Testis (tissue), 3 donors: ENCODE measurements around the gene TEX2. TPM values are rescaled to one million over a fixed set of nuclear protein-coding genes. Genes with fewer than 3 reads are reported as not detected.

ENCODE experiments used
- DNase-seq: peaks from one replicate; pipeline ENCODE4 v3.0.0-alpha.2; 2019
- H3K27ac ChIP-seq, 2 donors: fragments of 200-600 bp; sonication (generic); one replicate each; pipeline ENCODE4 v1.5.1; 2019
- H3K27me3 ChIP-seq: fragments of 200-600 bp; sonication (generic); one replicate; pipeline ENCODE4 v1.5.1; 2019
- H3K36me3 ChIP-seq: fragments of 200-600 bp; sonication (generic); one replicate; pipeline ENCODE4 v1.5.1; 2017; ENCODE audit warnings: low read depth; ENCODE audit errors: missing control alignments
- H3K4me1 ChIP-seq: fragments of 200-600 bp; sonication (generic); one replicate; pipeline ENCODE4 v1.5.1; 2019
- H3K4me3 ChIP-seq, 2 donors: fragments of 200-600 bp; sonication (generic); one replicate each; pipeline ENCODE4 v1.5.1; 2017 to 2019
- H3K9me3 ChIP-seq: fragments of 200-600 bp; sonication (generic); one replicate; pipeline ENCODE4 v1.5.1; 2017
- POLR2A ChIP-seq: fragments of 450-650 bp; IDR thresholded peaks from one replicate; pipeline ENCODE4 v1.6.1; 2017; ENCODE audit warnings: antibody characterized with exemption, mild to moderate bottlenecking, moderate library complexity
- WGBS, 2 donors: methylation state at CpG; one replicate each; pipeline ENCODE4 v1.1.5; 2018; 5-methylcytosine and 5-hydroxymethylcytosine counted together
- intact Hi-C: fragments of 100-400 bp; cut with DNase I; formaldehyde crosslinking; loops from one replicate; pipeline ENCODE4 v1.15.1; 2023; ENCODE audit warnings: low total_unique reads
- polyA plus RNA-seq: library from polyadenylated mRNA; stranded (reverse); fragments of 350-450 nt; fragmentation: Illumina TruSeq; extraction: RNeasy Lipid Tissue Mini Kit (QIAGEN cat#74804); gene quantifications from one replicate; pipeline ENCODE4 v1.2.3, GENCODE V29; 2014; ENCODE audit warnings: low read depth, low replicate concordance; ENCODE audit not compliant: insufficient read depth
- total RNA-seq, 2 donors: library from RNA; depleted of rRNA; stranded (reverse); fragments of >200 nt; gene quantifications; one replicate each; pipeline ENCODE4 v1.2.3, GENCODE V29; 2016
- TF ChIP-seq, protein P1 (sequence below), 3 experiments: fragments of 450-650 bp in 2 of 3; fragments of 200-600 bp in 1 of 3; sonication (generic) in 1 of 3; IDR thresholded peaks; one replicate each; pipeline ENCODE4 v1.5.1; 2016 to 2019; ENCODE audit warnings: antibody characterized with exemption in 3 of 3, mild to moderate bottlenecking in 2 of 3, moderate library complexity in 1 of 3

The TEX2 gene
- total and polyA plus RNA-seq, 3 donors from 2014 or later: 66.0 to 136 (median 99.9) TPM

DNA sequence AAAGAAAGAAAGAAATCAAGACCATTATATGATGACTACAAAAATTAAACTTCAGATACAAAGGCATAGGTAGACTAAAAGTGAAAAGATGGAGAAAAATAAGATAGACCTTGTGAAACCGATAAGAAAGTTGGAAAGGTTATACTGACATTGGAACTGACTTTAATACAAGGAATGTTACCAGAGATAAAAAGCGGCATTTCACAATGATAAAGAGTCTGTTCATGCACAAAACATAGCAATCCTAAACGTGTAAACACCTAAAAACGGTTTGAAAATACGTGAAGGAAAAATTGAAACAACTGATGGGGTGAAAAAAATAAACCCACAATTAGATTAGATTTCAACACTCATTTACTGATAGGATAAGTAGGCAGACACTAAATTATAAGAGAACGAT lies 123.5 kb downstream of the TEX2 start:
- 64 to 67% methylated on average over 6 of the region's 6 CpGs for WGBS, 2 donors
- H3K4me1 ChIP-seq: no peaks in the 10 kb centered on the region
- TF ChIP-seq, protein P1, sequence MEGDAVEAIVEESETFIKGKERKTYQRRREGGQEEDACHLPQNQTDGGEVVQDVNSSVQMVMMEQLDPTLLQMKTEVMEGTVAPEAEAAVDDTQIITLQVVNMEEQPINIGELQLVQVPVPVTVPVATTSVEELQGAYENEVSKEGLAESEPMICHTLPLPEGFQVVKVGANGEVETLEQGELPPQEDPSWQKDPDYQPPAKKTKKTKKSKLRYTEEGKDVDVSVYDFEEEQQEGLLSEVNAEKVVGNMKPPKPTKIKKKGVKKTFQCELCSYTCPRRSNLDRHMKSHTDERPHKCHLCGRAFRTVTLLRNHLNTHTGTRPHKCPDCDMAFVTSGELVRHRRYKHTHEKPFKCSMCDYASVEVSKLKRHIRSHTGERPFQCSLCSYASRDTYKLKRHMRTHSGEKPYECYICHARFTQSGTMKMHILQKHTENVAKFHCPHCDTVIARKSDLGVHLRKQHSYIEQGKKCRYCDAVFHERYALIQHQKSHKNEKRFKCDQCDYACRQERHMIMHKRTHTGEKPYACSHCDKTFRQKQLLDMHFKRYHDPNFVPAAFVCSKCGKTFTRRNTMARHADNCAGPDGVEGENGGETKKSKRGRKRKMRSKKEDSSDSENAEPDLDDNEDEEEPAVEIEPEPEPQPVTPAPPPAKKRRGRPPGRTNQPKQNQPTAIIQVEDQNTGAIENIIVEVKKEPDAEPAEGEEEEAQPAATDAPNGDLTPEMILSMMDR (IDR thresholded peaks at IDR 0.05): no peak
- TF ChIP-seq POLR2A: no peak
- intact Hi-C loops: no loop called here
- no peak for DNase-seq
- H3K36me3 ChIP-seq: no peaks in the 10 kb centered on the region
- no peaks in the 10 kb centered on the region for H3K9me3 ChIP-seq
- no peaks in the 10 kb centered on the region for H3K27me3 ChIP-seq
- no peak overlapping the region for H3K4me3 ChIP-seq
- no peak overlapping the region for H3K27ac ChIP-seq

DNA sequence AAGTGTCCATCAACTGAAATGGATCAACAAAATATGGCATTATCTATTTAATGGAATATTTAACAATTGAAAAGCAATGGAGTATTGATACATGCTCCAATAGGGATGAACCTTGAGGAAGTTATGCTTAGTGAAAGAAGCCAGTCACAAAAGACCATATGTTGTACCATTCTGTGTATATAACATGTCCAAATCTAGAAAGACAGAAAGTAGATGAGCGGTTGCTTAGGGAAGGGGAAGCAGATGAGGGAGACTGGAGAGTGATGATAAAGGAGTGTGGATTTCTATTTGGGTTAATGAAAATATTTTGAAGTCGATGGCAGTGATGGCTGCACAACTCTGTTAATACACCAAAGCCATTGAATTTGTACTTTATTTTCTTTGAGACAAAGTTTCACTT lies 124.6 kb downstream of the TEX2 start:
- H3K27ac ChIP-seq: no peak overlapping the region
- H3K36me3 ChIP-seq: no peaks in the 10 kb centered on the region
- intact Hi-C loops: no loop called here
- TF ChIP-seq, protein P1 (IDR thresholded peaks at IDR 0.05): no peak
- TF ChIP-seq POLR2A: no peak
- no peaks in the 10 kb centered on the region for H3K4me1 ChIP-seq
- WGBS, 2 donors: 82% methylated on average over 2 of the region's 2 CpGs
- no peaks in the 10 kb centered on the region for H3K27me3 ChIP-seq
- H3K9me3 ChIP-seq: no peaks in the 10 kb centered on the region
- DNase-seq: no peak
- H3K4me3 ChIP-seq: no peak overlapping the region

DNA sequence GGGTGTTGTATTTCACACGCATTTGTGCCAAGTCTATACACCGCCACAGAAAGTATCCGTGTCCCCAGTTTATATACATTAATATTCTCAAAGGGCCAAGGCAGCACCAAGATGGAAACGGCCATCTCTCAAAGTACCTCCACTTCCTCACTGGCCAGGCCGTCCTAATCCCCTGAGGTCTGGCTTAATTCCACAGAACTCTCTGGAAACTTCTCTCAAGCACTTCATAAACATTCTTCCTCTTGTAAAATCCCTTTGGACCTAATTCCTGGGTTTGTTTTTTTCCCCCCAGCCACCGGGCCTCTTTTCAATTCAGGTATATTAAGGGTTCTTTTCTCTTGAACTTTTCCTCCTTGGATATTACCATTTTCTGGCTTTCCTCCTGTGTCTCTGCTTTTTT lies 128.1 kb downstream of the TEX2 start:
- Histone ChIP-seq H3K27me3 (no peaks in the 10 kb centered on the region), H3K27ac (no peak overlapping the region), H3K4me1 (peaks cover 6% of the 10 kb centered on the region), H3K36me3 (no peaks in the 10 kb centered on the region), H3K9me3 (no peaks in the 10 kb centered on the region), H3K4me3 (no peak overlapping the region)
- TF ChIP-seq, protein P1 (IDR thresholded peaks at IDR 0.05): no peak
- no peak for TF ChIP-seq POLR2A
- intact Hi-C loops: loop anchor here (5.0 kb wide), 1 partner anchor 108 kb away; no protein-coding TSS in a partner anchor
- WGBS, 2 donors: 60 to 63% methylated on average over 6 of the region's 6 CpGs
- no peak for DNase-seq

DNA sequence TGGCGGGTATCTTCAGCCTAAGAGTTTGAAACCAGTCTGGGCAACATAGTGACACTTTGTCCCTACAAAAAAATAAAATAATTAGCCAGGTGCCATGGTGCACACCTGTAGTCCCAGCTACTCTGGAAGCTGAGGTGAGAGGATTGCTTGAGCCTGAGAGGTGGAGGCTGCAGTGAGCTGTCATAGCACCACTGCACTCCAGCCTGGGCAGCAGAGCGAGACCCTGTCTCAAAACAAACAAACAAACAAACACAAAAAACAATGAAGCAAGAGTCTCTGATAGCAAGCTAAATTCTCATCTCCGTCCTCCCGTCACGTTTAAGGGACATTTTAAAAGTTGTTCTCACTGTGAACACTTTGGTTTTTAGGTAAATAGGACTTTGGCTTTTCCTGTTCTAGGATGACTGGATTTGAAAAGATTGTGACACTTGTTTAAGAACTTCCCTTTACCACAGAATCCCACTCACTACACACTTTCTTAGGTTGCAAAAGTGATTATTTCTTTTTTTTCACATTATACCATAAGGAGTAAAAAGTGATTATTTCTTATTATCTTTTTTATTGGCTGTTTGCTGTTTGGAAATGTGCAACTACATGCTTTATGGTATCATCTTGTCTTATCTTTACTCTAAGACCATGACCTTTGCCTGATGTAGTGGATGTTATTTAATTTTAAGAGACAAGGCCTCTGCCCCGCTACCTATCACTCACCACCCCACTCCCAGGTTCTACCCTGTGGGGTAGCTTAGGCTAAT lies 128.7 kb downstream of the TEX2 start:
- H3K27ac ChIP-seq: no peak overlapping the region
- DNase-seq: no peak
- intact Hi-C loops: loop anchor here (5.0 kb wide), 1 partner anchor 107 kb away; no protein-coding TSS in a partner anchor
- 93 to 94% methylated on average over 6 of the region's 6 CpGs for WGBS, 2 donors
- TF ChIP-seq, protein P1 (IDR thresholded peaks at IDR 0.05): no peak
- TF ChIP-seq POLR2A: no peak
- H3K4me3 ChIP-seq: no peak overlapping the region
- H3K27me3 ChIP-seq: no peaks in the 10 kb centered on the region
- peaks cover 6% of the 10 kb centered on the region for H3K4me1 ChIP-seq
- H3K9me3 ChIP-seq: no peaks in the 10 kb centered on the region
- no peaks in the 10 kb centered on the region for H3K36me3 ChIP-seq
